H1 (cell line): ENCODE measurements around the gene EZH1.

Experiments used
- BRCA1 ChIP-seq: IDR thresholded peaks from 2 replicates; pipeline ENCODE4 v1.6.1; 2012; ENCODE audit warnings: low read depth, low read length, improper control_type of control experiment
- EP300 ChIP-seq, 2 experiments: IDR thresholded peaks; 1 replicate in 1 of 2; 2 replicates in 1 of 2; pipeline ENCODE4 v1.6.1; 2011 to 2012; ENCODE audit warnings: low read depth in 2 of 2, low read length in 2 of 2, mild to moderate bottlenecking in 2 of 2, borderline replicate concordance in 1 of 2, inconsistent platforms in 1 of 2, moderate library complexity in 1 of 2
- POLR2A ChIP-seq, 2 experiments: IDR thresholded peaks; 1 replicate in 1 of 2; 2 replicates in 1 of 2; pipeline ENCODE4 v1.6.1; 2011; ENCODE audit warnings: low read depth in 2 of 2, low read length in 2 of 2, mild to moderate bottlenecking in 2 of 2; ENCODE audit errors: control extremely low read depth in 1 of 2
- TCF12 ChIP-seq: IDR thresholded peaks from 2 replicates; pipeline ENCODE4 v1.6.1; 2011; ENCODE audit warnings: low read depth, mild to moderate bottlenecking, low read length
- TF ChIP-seq, protein P1 (sequence below), 3 experiments: IDR thresholded peaks; 1 replicate in 2 of 3; 2 replicates in 1 of 3; pipeline versions ENCODE4 v1.5.1 to v1.6.1; 2011; ENCODE audit warnings: low read length in 3 of 3, mild to moderate bottlenecking in 3 of 3, inconsistent platforms in 2 of 3, low read depth in 1 of 3, moderate library complexity in 1 of 3; ENCODE audit not compliant: insufficient read depth in 1 of 3; ENCODE audit errors: control extremely low read depth in 1 of 3

- TF ChIP-seq, protein P1, sequence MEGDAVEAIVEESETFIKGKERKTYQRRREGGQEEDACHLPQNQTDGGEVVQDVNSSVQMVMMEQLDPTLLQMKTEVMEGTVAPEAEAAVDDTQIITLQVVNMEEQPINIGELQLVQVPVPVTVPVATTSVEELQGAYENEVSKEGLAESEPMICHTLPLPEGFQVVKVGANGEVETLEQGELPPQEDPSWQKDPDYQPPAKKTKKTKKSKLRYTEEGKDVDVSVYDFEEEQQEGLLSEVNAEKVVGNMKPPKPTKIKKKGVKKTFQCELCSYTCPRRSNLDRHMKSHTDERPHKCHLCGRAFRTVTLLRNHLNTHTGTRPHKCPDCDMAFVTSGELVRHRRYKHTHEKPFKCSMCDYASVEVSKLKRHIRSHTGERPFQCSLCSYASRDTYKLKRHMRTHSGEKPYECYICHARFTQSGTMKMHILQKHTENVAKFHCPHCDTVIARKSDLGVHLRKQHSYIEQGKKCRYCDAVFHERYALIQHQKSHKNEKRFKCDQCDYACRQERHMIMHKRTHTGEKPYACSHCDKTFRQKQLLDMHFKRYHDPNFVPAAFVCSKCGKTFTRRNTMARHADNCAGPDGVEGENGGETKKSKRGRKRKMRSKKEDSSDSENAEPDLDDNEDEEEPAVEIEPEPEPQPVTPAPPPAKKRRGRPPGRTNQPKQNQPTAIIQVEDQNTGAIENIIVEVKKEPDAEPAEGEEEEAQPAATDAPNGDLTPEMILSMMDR (IDR thresholded peaks at IDR 0.05; ENCODE audit: control extremely low read depth in 1 of 3, insufficient read depth in 1 of 3, low read depth in 1 of 3, low read length in 3 of 3), result no peak
- TF ChIP-seq POLR2A (IDR thresholded peaks at IDR 0.05; ENCODE audit: control extremely low read depth in 1 of 2, low read depth in 2 of 2, low read length in 2 of 2) (no peak), TCF12 (no peak), BRCA1 (no peak), EP300 (IDR thresholded peaks at IDR 0.05; ENCODE audit: borderline replicate concordance in 1 of 2, low read depth in 2 of 2, low read length in 2 of 2) (no peak)
Measured at GRCh38 chr17:42772945-42773289, 28.1 kb upstream of the EZH1 start.
